RPMI8226 (cell line): Measurements from ENCODE around the gene SELL.
A peak's percentile ranks its signal among the peaks of the same experiment; 100 is the strongest.
"Not testable (repeated sequence)": the region's sequence is repeated elsewhere in the genome, so short reads cannot be mapped to it uniquely, and the experiment has no call there.

Experiments
- DNase-seq: peaks from one replicate; pipeline ENCODE4 v3.0.0-alpha.2; 2015

The SELL gene

GRCh38 chr1:169711469-169712308 lies at the start of gene SELL:
Gene SELL (minus strand): TSS chr1:169711620. CDS start chr1:169711498, 122 bp downstream.
- peak; percentile 81 for DNase-seq

GRCh38 chr1:169759038-169759437 lies 47.6 kb upstream of the SELL start:
- no peak for DNase-seq

GRCh38 chr1:169753549-169753948 lies 42.1 kb upstream of the SELL start:
- DNase-seq = no peak

GRCh38 chr1:169750041-169750440 lies 38.6 kb upstream of the SELL start:
- no peak for DNase-seq

GRCh38 chr1:169746550-169746949 lies 35.1 kb upstream of the SELL start:
- DNase-seq = no peak

- DNase-seq = no peak
Observed at GRCh38 chr1:169745015-169745861, 33.8 kb upstream of the SELL start.

GRCh38 chr1:169741666-169742394 lies 30.4 kb upstream of the SELL start:
- no peak for DNase-seq

GRCh38 chr1:169739980-169740379 lies 28.6 kb upstream of the SELL start:
- no peak for DNase-seq

GRCh38 chr1:169733924-169734323 lies 22.5 kb upstream of the SELL start, which contains the start of gene SELE:
Gene SELE (minus strand): TSS chr1:169734079. CDS start chr1:169733612, 467 bp downstream.
- no peak for DNase-seq

GRCh38 chr1:169731446-169731845 lies 20.0 kb upstream of the SELL start:
- DNase-seq = no peak

- no peak for DNase-seq
Observed at GRCh38 chr1:169729991-169730390, 18.6 kb upstream of the SELL start.

GRCh38 chr1:169727307-169727706 lies 15.9 kb upstream of the SELL start:
- DNase-seq = no peak

GRCh38 chr1:169726851-169727250 lies 15.4 kb upstream of the SELL start:
- no peak for DNase-seq

- DNase-seq = no peak
Observed at GRCh38 chr1:169725930-169726329, 14.5 kb upstream of the SELL start.

- no peak for DNase-seq
Observed at GRCh38 chr1:169724168-169724567, 12.7 kb upstream of the SELL start.

- no peak for DNase-seq
Observed at GRCh38 chr1:169723763-169724162, 12.3 kb upstream of the SELL start.

- no peak for DNase-seq
Observed at GRCh38 chr1:169722779-169723178, 11.4 kb upstream of the SELL start.

- DNase-seq = not testable (repeated sequence)
Observed at GRCh38 chr1:169715100-169715499, 3.7 kb upstream of the SELL start.

- DNase-seq = not testable (repeated sequence)
Observed at GRCh38 chr1:169713090-169713489, 1.7 kb upstream of the SELL start.

GRCh38 chr1:169712309-169712631 lies 850 bp upstream of the SELL start:
- no peak for DNase-seq

- DNase-seq = no peak
Observed at GRCh38 chr1:169708647-169709046, 2.8 kb downstream of the SELL start.

GRCh38 chr1:169707912-169708604 lies 3.4 kb downstream of the SELL start:
- no peak for DNase-seq

GRCh38 chr1:169704797-169705196 lies 6.6 kb downstream of the SELL start:
- DNase-seq = no peak
